ENCODE measurements around the gene ATP2A2.

Gene ATP2A2

DNA sequence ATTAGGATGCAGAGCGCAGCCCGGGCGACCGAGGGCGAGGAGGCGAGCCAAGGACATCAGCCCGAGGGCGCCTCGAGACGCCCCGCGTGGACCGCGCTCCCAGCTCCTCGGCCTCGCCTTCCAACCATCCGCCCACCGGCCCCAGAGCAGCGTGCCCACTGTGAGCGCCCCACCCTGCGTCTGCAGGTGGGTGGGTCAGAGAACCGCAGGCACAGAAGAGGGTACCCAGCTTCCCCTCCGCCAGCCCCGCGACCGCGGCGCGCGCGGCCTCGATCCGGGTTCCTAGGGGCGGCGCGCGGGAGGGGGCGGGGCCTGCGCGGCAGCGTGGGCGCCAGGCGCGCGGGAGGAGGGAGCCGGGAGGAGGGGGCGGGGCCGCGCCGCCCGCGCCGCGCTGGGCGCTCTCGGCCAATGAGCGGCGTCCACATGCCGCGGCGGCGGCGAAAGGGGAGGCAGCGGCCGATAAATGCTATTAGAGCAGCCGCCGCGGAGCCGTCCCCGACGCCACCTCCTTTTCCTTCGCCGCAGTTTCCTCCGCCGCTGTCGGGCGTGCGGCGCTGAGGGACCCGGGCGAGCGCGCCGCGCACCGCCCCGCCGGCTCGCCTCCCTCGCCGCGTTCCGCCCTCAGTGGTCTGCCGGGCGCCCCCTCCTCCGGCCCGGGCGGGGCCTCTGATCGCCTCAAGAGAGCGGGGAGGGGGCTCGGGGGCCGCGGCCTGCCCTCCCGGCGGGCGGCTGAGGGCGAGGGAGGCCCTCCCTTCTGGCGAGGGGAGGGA, at the start of gene ATP2A2:
TSS of gene ATP2A2 (plus strand) at position 469 of the 770 bp plus-strand sequence. CDS start 543 bp downstream, outside the sequence.
- peak; percentile 95 to 99 (median 97) for DNase-seq

DNA sequence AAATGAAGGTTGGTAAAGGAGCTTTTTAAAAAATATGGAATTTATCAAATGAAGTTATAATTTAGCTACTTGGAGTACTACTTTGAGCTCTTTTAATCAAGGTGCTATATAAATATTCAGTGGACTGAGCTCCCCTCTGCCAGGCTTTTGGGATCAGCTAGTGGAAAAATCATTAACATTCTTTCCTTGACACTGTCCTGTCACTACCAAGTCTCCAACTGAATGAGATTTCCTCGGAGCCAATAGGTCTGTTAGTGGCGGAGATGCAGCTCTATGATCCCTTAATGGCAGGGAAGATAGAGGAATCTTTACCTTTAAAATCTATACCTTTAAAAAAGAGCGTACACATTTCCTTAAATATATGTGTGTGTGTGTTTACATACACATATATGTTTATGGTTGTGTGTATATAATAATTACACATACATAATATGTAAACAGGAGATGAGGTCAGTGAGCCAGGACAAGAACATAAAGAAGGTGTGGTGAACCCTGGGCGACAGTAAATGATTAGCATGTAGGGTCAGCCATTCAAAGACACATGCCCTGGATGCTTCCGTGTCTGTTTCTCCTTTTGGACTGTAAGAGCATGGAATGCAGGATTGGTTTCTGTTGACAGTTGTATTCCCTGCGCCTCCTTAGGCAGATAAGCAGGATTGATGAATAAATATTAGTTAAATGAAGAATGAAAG, 47.7 kb upstream of the ATP2A2 start:
- no peak for DNase-seq

GRCh38 chr12:110234331-110234751, 46.7 kb upstream of the ATP2A2 start:
- no peak for DNase-seq

DNA sequence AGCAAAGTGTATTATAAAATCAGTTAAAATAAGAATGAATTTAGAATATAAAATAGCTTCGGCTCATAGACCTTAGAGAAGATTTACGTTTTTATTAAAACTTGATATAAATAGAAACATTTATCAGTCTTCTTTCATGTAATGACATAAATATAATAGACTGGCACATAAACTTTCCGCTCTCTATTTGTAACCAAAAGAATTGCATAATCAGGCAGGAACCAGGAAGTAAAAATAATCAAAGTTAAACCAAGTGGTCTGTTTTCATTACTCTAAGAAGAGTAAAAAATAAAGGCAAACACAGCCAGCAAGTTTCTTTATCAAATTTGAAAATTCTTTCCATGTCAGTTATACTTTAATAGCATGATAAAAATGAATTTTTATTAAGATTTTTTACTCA, 46.3 kb upstream of the ATP2A2 start:
- DNase-seq = peak; percentile 26 to 82 (median 80)

DNA sequence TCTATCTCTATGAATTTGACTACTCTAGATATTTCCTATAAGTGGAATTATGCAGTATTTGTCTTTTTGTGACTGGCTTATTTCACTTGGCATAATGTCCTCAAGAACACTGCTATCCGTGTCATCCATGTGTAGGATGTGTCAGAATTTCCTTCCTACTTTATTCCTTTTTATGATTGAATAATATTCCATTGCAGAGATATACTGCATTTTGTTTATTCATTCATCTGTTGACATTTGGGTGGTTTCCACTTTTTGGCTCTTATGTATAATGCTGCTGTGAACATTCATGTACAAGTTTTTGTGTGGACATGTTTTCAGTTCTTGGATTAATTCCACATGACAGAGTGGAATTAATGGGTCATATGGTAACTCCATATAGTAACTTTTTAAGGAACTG, 45.7 kb upstream of the ATP2A2 start:
- peak in 2 of 3 donors; percentile 39 to 62 for DNase-seq

- no peak for DNase-seq
Measured at GRCh38 chr12:110243227-110243626, 37.8 kb upstream of the ATP2A2 start.

DNA sequence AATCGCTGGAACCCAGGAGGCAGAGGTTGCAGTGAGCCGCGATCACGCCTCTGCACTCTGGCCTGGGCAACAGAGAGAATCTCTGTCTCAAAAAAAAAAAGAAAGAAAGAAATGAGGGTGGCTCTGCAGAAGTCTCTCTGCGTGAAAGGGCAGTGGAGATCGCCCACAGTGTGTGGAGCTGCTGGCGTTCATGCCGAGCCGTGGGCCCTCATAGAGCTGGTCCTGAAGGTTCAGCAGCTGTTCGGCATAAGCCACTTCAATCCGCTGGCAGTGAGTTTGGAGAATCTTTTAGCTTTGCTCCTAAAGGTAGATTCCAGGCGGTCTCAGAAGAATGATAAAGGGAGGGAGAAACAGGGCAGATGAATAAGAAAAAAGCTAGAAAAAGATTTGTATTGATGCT, 36.7 kb upstream of the ATP2A2 start:
- no peak for DNase-seq

DNA sequence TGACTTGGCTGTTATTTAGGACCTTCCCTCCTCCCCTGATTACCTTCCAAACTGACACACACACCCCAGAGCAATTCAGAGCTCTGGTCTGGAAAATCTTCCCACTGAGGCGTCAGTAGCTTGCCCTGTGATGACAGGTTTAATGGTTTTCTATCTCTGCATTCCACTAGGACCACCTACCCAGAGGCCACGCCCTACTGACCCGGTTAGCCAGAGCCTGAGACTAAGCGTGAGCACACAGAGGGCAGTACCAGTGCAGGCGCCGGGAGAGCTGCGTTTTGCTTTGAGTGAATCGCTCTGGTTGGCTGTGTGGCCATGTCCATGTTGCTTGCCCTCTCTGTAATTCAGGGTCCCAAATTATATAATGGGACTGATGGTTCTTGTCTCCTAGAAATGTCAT, 36.2 kb upstream of the ATP2A2 start:
- no peak for DNase-seq

DNA sequence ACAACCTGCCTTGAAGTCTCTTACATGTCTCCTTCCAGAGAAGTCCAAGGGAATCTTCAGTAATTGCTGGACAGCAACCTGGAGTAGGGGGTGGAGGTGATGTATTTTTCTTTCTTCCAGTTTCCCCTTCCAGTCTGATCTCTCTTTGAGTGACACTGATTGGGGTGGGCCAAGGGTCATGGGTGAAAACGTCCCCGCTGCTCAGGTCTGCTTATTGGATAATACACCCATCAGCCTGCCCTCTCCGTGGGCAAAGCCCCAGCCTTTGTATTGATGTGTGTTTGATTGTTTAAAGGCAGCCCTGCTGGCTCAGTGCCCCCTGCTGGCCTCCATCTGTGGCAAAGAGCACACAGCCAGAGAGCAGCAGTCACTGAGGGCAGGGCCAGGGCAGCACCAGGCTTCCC, 35.7 kb upstream of the ATP2A2 start:
- peak; percentile 35 to 72 (median 48) for DNase-seq

DNA sequence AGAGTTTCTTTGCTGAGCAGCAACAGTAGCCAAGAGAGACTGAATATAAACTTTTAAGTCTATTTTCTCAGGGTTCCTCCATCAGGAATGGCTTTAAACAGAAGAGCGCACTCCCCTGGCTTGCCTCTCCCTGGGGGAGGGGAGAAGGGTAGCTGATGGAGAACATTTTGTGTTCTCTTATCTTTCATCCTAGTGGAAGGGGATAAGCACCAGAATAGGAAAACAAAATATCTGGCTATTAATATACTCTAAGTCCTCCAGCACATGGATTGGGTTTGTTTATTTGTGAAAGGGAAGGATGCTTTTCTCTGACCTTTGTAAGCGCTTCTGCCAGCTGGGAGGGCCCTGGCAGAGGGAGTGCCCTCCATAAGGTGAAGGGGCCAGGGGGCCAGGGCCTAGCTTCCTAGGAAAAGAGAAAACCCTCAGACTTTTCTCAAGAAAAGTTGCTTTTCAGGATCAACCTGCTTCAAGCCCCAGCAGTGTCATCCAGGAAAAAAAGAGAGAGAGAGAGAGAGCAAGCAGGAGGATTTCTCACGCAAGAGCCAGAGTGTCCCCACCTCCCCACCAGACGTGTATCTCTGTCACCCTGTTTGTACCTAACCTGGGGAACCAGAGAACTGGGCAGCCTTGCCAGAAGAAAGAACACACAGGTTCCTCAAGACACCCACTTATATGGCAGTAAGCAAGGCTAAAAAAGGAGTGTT, 34.3 kb upstream of the ATP2A2 start:
- DNase-seq = no peak

DNA sequence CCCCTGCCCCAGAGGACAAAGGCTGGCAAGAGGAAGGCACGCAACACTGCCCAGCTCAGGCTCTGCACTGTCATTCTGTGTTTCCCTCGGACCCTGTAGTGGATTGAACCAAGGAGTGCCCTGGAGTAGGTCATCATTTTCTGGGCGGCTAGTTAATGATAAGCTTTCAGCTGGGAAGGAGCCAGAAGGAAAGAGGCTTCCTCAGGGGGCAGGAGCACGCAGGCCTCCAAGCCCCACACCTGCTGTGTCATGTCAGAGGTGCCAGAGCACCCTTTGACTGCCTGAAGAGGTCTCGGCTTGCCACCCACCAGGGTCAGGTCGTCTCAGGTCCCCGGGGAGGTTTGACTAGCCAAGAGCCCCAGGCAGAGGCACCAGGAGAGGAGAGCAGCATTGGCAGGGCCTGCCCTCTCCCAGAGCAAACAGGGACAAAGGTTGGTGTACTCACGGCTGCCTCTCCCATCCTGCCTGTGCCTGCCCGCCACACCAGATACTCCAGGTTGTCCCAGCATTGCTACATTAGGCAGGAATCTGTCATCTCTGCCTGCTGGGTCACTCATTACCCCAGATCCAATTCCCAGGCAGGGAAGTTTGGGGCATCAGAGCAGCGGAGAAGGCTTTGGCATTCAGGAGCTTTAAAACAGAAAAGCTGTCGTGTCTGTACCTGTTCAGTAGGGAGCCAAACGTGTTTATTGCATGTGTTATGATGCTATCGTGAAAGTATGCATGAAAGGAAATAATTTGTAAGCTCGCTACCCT, 33.5 kb upstream of the ATP2A2 start:
- no peak for DNase-seq

GRCh38 chr12:110248096-110248447, 33.0 kb upstream of the ATP2A2 start:
- DNase-seq = no peak

DNA sequence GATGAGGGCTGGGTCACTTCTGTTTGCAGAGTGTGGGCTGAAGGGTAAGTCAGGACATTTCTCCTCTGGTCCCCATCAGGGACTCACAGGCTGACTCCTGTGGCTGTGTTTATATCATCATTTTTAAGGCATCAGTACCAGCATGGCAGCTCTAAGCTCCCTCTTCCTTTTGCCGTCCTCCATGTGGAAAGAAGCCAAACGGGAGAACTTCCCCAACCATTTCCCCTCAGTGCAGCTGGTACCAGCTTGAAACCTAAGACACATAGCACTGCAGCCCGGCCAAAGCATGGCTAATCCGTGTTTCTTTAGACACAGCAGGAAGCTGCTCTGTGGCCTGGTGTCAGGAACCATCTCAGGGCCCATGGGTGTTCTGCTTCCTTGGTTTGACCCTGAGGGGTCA, 31.9 kb upstream of the ATP2A2 start:
- DNase-seq = peak; percentile 36 to 58 (median 48)

DNA sequence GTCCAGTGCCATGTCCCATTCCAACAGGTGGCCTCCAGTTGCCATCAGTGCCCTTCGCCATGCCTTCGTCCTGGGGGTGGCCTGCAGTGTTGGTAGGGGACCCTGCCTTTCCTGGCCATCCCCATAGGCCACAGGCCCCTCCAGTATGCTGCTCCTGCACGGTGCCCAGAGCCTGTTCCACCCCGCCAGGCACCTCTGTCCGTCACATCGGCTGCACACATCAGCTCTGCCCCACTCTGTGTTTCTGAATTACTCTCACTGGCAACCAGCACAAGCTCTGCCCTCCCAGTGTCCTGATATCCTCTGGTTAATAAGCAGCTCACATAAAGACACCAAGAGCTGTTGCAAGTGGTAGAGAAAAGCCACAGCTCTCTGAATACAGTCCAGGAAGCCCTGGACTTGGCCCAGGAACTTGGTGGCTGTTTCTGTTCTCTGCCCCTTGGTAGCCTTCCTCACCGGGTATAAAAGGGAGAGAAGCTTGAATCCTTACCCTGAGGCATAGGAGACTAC, 31.3 kb upstream of the ATP2A2 start:
- DNase-seq = no peak

DNA sequence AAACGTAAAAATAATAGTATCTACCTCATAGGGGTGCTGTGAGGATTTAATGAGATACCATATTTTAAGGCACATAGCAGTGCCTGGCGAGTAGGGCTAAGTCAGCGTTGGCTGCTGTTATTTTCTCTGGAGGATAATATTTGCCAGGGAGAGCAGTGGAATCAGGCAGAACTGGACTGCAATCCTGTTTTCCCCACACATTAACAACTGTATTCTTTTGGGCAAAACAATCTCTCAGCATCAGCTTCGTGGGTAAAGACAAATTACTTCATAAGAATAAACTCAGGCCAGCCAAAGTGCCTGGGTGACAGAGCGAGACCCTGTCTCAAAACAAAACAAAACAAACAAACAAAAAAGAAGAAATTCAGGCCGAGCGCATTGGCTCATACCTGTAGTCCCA, 29.7 kb upstream of the ATP2A2 start:
- DNase-seq = no peak

DNA sequence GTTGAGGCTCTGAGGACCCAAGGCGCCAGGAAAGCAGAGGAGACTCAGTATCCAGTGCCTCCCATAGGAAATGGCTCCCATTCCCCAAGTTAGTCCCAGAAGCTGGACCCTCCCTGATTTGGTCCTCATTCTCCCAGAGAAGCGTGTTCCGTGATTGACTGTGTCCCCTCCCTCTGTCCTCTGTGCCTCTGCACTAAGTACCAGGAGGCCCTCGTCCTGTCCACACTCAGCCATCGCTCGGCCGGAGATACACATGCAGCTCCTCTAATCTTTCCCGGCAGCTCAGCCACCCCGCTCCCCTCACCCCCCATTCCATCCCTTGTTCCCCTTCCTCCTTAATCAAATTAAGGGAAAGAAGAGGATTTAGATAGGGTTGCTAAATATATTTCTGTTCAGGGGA, 28.3 kb upstream of the ATP2A2 start:
- no peak for DNase-seq

GRCh38 chr12:110253176-110253575, 27.9 kb upstream of the ATP2A2 start:
- peak; percentile 75 to 88 (median 86) for DNase-seq

GRCh38 chr12:110254971-110255540, 26.0 kb upstream of the ATP2A2 start:
- DNase-seq = no peak

DNA sequence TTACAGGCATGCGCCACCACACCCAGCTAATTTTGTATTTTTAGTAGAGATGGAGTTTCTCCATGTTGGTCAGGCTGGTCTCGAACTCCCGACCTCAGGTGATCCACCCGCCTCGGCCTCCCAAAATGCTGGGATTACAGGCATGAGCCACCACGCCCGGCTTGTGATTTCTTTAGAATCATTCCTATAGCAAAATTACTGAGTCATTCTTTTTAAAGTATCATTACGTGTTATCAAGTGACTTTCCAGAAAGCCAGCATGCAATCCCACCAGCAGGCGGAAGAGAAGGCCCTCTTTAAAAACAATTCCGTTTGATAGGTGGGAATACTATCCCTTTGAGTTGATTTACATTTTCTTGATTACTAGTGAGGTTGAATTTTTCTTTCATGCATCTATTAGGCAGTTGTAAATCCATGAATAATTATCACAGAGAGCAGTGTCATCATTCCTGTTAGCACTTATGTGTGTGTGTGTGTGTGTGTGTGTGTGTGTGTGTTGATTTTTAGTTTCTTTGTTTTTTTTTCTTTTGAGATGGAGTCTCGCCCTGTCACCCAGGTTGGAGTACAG, 25.1 kb upstream of the ATP2A2 start:
- peak; percentile 51 to 77 (median 58) for DNase-seq

GRCh38 chr12:110256780-110257431, 24.1 kb upstream of the ATP2A2 start:
- DNase-seq = peak; percentile 74 to 84 (median 80)

GRCh38 chr12:110258466-110258865, 22.6 kb upstream of the ATP2A2 start:
- no peak for DNase-seq

Measured in suppressor macrophage treated with lipopolysaccharide for 1 hour (primary cell).